Measurements from ENCODE around the gene BTF3L4.
"Not testable (repeated sequence)": the region's sequence is repeated elsewhere in the genome, so short reads cannot be mapped to it uniquely, and the experiment has no call there.

The BTF3L4 gene

GRCh38 chr1:52056163-52056936 is at the start of gene BTF3L4:
Gene BTF3L4 (plus strand): TSS chr1:52056295. CDS start chr1:52059848, 3,553 bp downstream.
- peak; percentile 21 for DNase-seq

- DNase-seq, result no peak
Observed at GRCh38 chr1:52007215-52008002, 48.7 kb upstream of the BTF3L4 start.

DNA sequence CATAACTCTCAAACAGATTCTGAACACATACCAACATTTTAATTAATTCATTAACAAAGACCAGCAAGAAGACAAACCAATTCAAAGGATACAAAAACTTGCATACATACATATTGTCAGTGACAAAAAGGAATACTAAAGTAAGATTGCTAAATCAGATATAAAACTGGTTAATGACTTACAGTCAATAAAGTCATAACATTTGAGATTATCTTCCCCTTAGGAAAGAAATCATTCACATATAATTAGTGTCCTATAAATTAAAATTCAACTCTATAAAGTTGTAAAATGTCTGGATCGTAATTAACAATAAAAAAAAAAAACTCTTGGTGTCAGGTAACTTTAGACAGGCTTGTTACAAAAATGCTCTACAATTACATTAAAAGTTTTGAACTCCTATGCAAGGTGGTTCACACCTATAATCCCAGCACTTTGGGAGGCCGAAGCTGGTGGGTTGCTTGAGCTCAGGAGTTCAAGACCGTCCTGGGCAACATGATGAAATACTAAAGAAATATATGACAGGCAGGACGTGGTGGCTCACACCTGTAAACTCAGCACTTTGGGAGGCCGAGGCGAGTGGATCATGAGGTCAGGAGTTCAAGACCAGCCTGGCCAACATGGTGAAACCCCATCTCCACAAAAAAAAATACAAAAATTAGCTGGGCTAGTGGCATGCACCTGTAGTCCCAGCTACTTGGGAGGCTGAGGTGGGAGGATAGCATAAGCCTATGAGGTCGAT is 47.9 kb upstream of the BTF3L4 start:
- no peak for DNase-seq

DNA sequence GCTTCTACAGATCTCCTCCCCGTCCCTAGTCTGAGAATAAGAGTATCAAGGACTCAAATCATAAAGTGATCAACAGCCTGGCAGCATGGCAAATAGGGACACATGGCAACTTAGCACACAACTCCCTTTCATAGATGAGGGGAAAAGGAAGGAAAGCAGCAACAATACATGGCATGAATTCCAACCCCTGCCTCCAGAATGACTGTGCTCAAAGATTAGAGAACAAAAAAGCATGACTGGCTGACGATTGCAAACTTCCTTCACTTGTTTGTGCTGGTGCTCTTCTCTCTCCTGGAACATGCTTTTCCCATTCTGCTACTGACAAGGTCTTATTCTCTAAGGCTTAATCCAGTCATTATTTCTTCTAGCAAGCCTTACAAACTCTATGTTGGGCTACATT is 34.0 kb upstream of the BTF3L4 start:
- no peak for DNase-seq

DNA sequence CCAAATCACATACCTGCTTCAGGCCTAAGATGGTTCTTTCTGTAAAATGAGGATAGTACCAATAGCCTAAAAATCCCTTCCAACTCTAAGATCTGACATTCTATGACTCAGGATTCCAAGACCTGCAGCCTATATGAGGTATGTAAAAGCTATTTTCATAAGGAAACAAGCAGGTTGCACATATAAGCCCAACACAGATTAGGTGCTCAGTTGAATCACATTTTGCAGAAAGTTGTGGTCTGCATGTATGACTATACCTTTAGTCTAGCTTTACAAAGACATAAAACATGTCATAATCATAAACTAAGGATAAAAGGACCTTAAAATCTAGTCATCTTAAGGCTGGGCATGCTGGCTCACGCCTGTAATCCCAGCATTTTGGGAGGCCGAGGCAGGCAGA is 29.8 kb upstream of the BTF3L4 start:
- DNase-seq, result no peak

DNA sequence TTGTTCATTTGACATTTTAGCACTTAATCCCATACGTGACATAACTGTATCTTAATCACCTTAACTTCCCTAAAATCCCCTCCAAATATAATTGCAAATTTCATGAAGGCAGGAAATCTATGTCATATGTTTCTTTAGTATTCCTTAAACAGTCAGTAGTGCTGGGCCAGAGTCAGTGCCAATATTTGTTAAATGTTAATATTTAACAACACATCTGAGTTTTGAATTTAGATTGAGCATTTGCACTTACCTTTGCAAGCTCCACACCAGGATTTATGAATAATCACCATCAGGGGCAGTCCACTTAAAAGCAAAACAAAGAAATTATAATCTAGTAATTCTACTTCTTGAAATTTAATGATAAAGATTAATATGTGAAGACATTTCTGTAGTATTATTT is 27.8 kb upstream of the BTF3L4 start:
- DNase-seq, result no peak

GRCh38 chr1:52028839-52029238 is 27.3 kb upstream of the BTF3L4 start:
- not testable (repeated sequence) for DNase-seq

- no peak for DNase-seq
Observed at GRCh38 chr1:52032124-52032784, 23.8 kb upstream of the BTF3L4 start.

DNA sequence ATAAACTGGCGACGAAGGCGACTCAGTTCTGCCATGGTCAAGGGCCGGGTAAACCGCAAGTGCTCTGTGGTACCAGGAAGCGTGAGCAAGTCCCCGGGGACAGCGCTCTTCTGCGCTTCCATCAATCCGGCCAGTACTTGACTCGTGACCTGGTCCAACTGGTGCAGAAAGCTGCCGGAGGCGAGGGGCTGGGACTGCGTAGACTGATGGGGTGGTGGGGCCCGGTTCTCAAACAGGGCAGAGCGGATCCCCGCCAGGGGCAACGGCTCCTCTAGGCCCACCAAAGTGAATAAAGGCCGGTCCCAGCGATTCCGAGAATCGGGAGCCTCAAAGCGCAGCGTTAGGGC is 23.3 kb upstream of the BTF3L4 start:
- DNase-seq, result no peak

GRCh38 chr1:52033190-52034049 is 22.7 kb upstream of the BTF3L4 start, which contains the start of gene KTI12:
Gene KTI12 (minus strand): TSS chr1:52033810. CDS start chr1:52033761, 49 bp downstream.
- no peak for DNase-seq

DNA sequence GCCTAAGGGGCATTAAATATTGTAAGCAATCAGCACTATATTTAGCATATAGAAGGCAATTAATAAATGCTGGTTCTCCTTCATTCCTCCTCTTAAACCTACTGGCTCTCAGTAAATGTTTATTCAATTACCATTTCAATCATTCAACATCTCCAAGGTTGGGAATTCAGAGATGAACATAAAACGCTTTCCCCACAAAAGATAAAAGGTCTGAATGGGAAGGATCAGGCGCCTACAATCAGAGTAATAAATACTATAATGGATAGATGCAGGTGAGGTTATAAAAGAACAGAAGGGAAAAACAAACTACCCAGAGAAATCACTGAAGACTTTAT is 22.1 kb upstream of the BTF3L4 start:
- no peak for DNase-seq

GRCh38 chr1:52037402-52037814 is 18.7 kb upstream of the BTF3L4 start:
- DNase-seq, result no peak

- DNase-seq, result no peak
Observed at GRCh38 chr1:52037909-52038308, 18.2 kb upstream of the BTF3L4 start.

DNA sequence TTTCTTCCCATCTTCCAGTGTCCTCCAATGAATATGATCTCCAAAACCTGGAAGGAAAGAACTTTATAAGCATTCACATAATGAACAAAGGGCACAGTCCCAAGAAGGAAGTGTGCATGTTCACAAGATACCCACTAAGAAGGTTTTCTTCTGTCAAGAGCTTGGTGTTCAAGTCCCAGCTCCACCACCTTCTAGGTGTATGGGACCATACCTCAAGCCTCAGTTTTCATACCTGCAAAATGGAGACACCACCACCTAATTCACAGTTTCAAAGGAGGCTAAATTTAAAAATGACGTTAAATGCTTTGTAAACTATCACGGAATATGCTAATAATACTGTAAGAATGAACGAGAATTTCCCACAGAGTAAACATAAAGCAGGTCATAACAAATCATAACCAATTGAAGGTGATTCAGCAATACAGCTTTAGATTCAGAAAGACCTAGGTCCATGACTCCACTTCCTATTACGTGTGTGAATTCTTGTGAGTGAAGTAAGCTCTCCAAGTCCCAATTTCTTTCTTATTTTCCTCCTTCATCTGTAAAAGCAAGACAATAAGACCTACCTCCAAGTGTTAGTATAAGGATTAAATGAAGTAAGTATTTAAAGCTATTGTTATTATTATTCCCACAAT is 14.4 kb upstream of the BTF3L4 start:
- DNase-seq, result no peak

- no peak for DNase-seq
Observed at GRCh38 chr1:52045236-52045635, 10.9 kb upstream of the BTF3L4 start.

- DNase-seq, result not testable (repeated sequence)
Observed at GRCh38 chr1:52045666-52046195, 10.4 kb upstream of the BTF3L4 start.

GRCh38 chr1:52049337-52049736 is 6.8 kb upstream of the BTF3L4 start:
- DNase-seq, result not testable (repeated sequence)

DNA sequence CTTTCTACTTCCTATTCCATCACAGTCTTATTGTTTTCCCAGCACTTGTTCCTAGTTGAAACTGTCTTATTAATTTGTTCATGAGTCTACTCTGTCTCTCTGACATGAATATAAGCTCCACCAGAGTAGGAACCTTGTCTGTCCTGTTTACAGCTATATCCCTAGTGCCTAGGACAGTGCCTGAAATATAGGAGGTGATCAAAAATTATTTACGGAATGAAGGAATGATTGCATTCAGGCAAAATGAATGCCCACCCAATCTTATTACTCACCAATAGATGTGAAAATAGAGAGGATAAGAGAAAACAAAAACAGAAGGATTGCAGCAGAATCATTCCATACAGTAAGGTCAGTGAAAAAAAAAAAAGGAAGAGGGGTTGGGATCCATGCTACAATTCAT is 2.2 kb upstream of the BTF3L4 start:
- no peak for DNase-seq

DNA sequence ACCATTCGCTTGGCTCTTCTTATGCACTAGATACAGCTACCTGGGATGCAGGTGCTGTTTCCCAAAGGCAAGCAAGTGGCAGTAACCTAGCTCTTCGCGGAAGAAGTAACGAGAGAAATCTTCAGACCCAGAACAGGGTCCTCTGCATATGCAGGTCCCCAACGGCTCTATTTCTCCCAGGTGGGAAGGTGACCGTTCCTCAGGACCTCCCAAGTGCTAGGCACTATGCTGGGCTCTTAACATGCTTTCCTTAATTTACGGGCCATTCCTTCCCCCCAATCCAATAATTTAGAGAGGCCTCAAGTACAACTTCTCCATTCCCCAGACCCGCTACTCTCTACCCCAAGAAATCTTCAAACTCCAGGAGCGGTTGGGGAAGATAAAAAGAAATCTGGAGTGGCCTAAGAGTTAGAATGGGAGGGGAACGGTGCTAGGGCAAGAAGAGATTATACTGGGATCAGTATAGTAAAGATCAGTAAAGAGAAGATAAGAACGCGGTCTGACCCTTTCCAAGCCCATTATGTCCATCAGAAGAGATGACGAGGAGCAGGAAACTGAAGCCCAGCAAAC is 1.5 kb upstream of the BTF3L4 start:
- DNase-seq, result no peak

- DNase-seq, result no peak
Observed at GRCh38 chr1:52055066-52055865, 829 bp upstream of the BTF3L4 start, which contains the start of gene TXNDC12. Gene TXNDC12 (minus strand): TSS chr1:52055191. CDS start chr1:52055096, 95 bp downstream.

Data from cortex of kidney (tissue), 1 donor.